K562 (cell line): Measurements from ENCODE around the gene SLC7A6OS. TPM values are rescaled to one million over a fixed set of nuclear protein-coding genes. Genes with fewer than 3 reads are reported as not detected.

Experiments used
- ATAC-seq: fragments of 200-7000 bp; cut with Tn5 transposase; 3 replicates; pipeline ENCODE4 v1.9.1; 2020; ENCODE audit warnings: moderate library complexity
- BruUV-seq: library from RNA; stranded (reverse); fragments of 400-500 nt; replicated peaks from 2 replicates; lab custom pipeline; 2021; lab: Mats Ljungman, UMichigan
- CTCF ChIA-PET: fragments of 300-600 bp; formaldehyde crosslinking; extraction: SDS; loops from one replicate; lab custom pipeline; 2021; ENCODE audit warnings: low intra/inter-chr PET ratio; lab: Yijun Ruan, JAX
- POLR2A ChIA-PET: fragments of 300-600, 350-650 bp; sonication (Branson Sonifier 250); formaldehyde crosslinking; extraction: SDS; loops from one replicate; lab custom pipeline; 2021; ENCODE audit warnings: antibody characterized with exemption, inconsistent platforms; lab: Yijun Ruan, JAX
- DNase-seq, 4 experiments: peaks; one replicate each; pipeline versions ENCODE4 v3.0.0 to v3.0.0-alpha.2; 2011 to 2018; ENCODE audit warnings: low spot score in 3 of 4, mixed read lengths in 3 of 4; ENCODE audit errors: extremely low read depth in 1 of 4
- FAIRE-seq: peaks from 2 replicates; lab custom pipeline; 2011; peaks lifted over from hg19 to GRCh38; lab: Jason Lieb, UNC
- H2AFZ ChIP-seq: 2 replicates; pipeline ENCODE4 v1.6.0; 2011; ENCODE audit warnings: low read depth, low read length, control low read depth, inconsistent platforms
- H3K27ac ChIP-seq: fragments of 200-600 bp; 3 replicates; pipeline ENCODE4 v1.8.0; 2011; ENCODE audit warnings: low read depth, mild to moderate bottlenecking, control low read depth, inconsistent platforms, low read length, moderate library complexity, mixed read lengths; ENCODE audit errors: extremely low read depth
- H3K27me3 ChIP-seq, 2 experiments: fragments of 300-600 bp in 1 of 2; 2 replicates in 1 of 2; 3 replicates in 1 of 2; pipeline versions ENCODE4 v1.6.0 to v1.8.0; 2011; ENCODE audit warnings: inconsistent platforms in 2 of 2, low read length in 2 of 2, mild to moderate bottlenecking in 1 of 2, mixed read lengths in 1 of 2, moderate library complexity in 1 of 2; ENCODE audit not compliant: control insufficient read depth in 2 of 2, insufficient read depth in 2 of 2
- H3K36me3 ChIP-seq: fragments of 300-600 bp; 3 replicates; pipeline ENCODE4 v1.8.0; 2011; ENCODE audit warnings: mild to moderate bottlenecking, low read length, inconsistent platforms; ENCODE audit not compliant: control insufficient read depth, insufficient read depth
- H3K4me1 ChIP-seq, 2 experiments: fragments of 200-600 bp in 1 of 2; replicated peaks in 1 of 2; 2 replicates in 1 of 2; 3 replicates in 1 of 2; pipeline versions ENCODE4 v1.5.1 to v1.8.0; 2011; ENCODE audit warnings: inconsistent platforms in 2 of 2, low read length in 2 of 2, mild to moderate bottlenecking in 1 of 2, mixed read lengths in 1 of 2, moderate library complexity in 1 of 2; ENCODE audit not compliant: control insufficient read depth in 2 of 2, insufficient read depth in 2 of 2
- H3K4me2 ChIP-seq: 2 replicates; pipeline ENCODE4 v1.6.1; 2011; ENCODE audit warnings: low read length, control low read depth, inconsistent platforms, mixed read lengths; ENCODE audit not compliant: insufficient read depth
- H3K4me3 ChIP-seq: fragments of 200-600 bp; sonication (generic), shearing (Covaris generic); 2 replicates; pipeline ENCODE4 v1.5.1; 2016; ENCODE audit warnings: control low read depth, inconsistent platforms
- H3K79me2 ChIP-seq: fragments of 200-600 bp; 3 replicates; pipeline ENCODE4 v1.8.0; 2011; ENCODE audit warnings: low read length, inconsistent platforms; ENCODE audit not compliant: control insufficient read depth, insufficient read depth
- H3K9ac ChIP-seq, 2 experiments: 2 replicates each; pipeline versions ENCODE4 v1.6.0 to v1.6.1; 2011; ENCODE audit warnings: low read depth in 2 of 2, low read length in 2 of 2, control low read depth in 1 of 2, inconsistent platforms in 1 of 2, mild to moderate bottlenecking in 1 of 2, mixed read lengths in 1 of 2; ENCODE audit not compliant: insufficient read depth in 1 of 2
- H3K9me1 ChIP-seq: one replicate; pipeline ENCODE4 v1.6.0; 2011; ENCODE audit warnings: inconsistent platforms, mild to moderate bottlenecking, low read length, moderate library complexity; ENCODE audit not compliant: control insufficient read depth, insufficient read depth
- H3K9me3 ChIP-seq: replicated peaks from 2 replicates; pipeline ENCODE4 v1.5.1; 2011; ENCODE audit warnings: low read depth, low read length, inconsistent platforms; ENCODE audit not compliant: control insufficient read depth, insufficient read depth
- H4K20me1 ChIP-seq: replicated peaks from 2 replicates; pipeline ENCODE4 v1.6.1; 2011; ENCODE audit warnings: low read length, inconsistent platforms, mixed read lengths; ENCODE audit not compliant: control insufficient read depth, insufficient read depth
- E2F1 ChIP-seq: sonication (generic); formaldehyde crosslinking; IDR thresholded peaks from 2 replicates; pipeline ENCODE4 v1.8.1; 2023; ENCODE audit warnings: mild to moderate bottlenecking, missing genetic modification reagents, moderate library complexity
- KLF6 ChIP-seq: fragments of 250-450 bp; sonication (Bioruptor Pico); IDR thresholded peaks from 2 replicates; pipeline ENCODE4 v1.4.0; 2020; ENCODE audit warnings: mild to moderate bottlenecking, moderate library complexity, borderline replicate concordance
- MXI1 ChIP-seq: IDR thresholded peaks from 2 replicates; pipeline ENCODE4 v1.6.1; 2011; ENCODE audit warnings: low read depth, mild to moderate bottlenecking, improper control_type of control experiment, low read length
- PTBP1 ChIP-seq: fragments of 200-400 bp; formaldehyde crosslinking; IDR thresholded peaks from 2 replicates; pipeline ENCODE4 v1.6.1; 2017; ENCODE audit warnings: low read depth, low read length
- SREBF2 ChIP-seq: sonication (generic); formaldehyde crosslinking; IDR thresholded peaks from 2 replicates; pipeline ENCODE4 v1.4.0; 2020; ENCODE audit warnings: mild to moderate bottlenecking, missing genetic modification reagents
- ZBTB43 ChIP-seq: sonication (generic); formaldehyde crosslinking; IDR thresholded peaks from 2 replicates; pipeline ENCODE4 v1.8.0; 2023; ENCODE audit warnings: mild to moderate bottlenecking, missing genetic modification reagents
- ZNF197 ChIP-seq: fragments of 200-800 bp; sonication (Bioruptor generic); IDR thresholded peaks from 2 replicates; pipeline ENCODE4 v1.6.1; 2016; ENCODE audit warnings: low read depth, missing genetic modification characterization, missing compliant biosample characterization
- WGBS: fragments of 100-300 bp; shearing (Covaris generic); methylation state at CpG from one replicate; pipeline ENCODE4 v1.1.6; 2016; ENCODE audit warnings: low coverage, mixed read lengths; ENCODE audit not compliant: insufficient coverage; ENCODE audit errors: missing lambda C conversion rate; 5-methylcytosine and 5-hydroxymethylcytosine counted together
- in situ Hi-C: fragments of 300-500 bp; cut with MboI; formaldehyde crosslinking; loops from 4 replicates; pipeline ENCODE4 v1.15.0; 2018; ENCODE audit warnings: inconsistent platforms, mixed read lengths
- intact Hi-C: fragments of 100-400 bp; cut with micrococcal nuclease; formaldehyde crosslinking; loops from 2 replicates; pipeline ENCODE4 v1.14.2; 2022
- polyA plus RNA-seq, 8 experiments: library from polyadenylated mRNA; depleted of rRNA in 4 of 8; stranded (reverse) in 5 of 8; unstranded in 3 of 8; fragments of >200 nt; fragmentation: Nextera tagmentation in 2 of 8; fragmentation: Illumina TruSeq in 1 of 8; extraction: Ambion mirVana in 2 of 8; extraction: Trizol in 1 of 8; gene quantifications; 2 replicates each; pipeline versions ENCODE4 v1.2.1 to v1.2.3, GENCODE V29; 2011 to 2014; ENCODE audit warnings: inconsistent platforms in 1 of 8, missing spikeins in 1 of 8
- total RNA-seq, 7 experiments: library from RNA; depleted of rRNA in 6 of 7; stranded (reverse); fragments of >200 nt in 6 of 7; fragmentation: Illumina TruSeq in 2 of 7; extraction: Trizol in 2 of 7; gene quantifications; 2 replicates each; pipeline versions ENCODE4 v1.2.1 to v1.2.3, GENCODE V29; 2011 to 2021; ENCODE audit warnings: low replicate concordance in 1 of 7

The SLC7A6OS gene
- total and polyA plus RNA-seq, 9 of the 15 experiments (the other 6 are each of a cell fraction or from before 2014, with no cell fraction given), result 2.7 to 23.6 (median 17.2) TPM

GRCh38 chr16:68291227-68291626, 19.5 kb downstream of the SLC7A6OS start:
- H3K4me3 ChIP-seq, result no peak overlapping the region
- no peaks in the 10 kb centered on the region for H3K9me3 ChIP-seq
- no peak overlapping the region; the same call in 2 of the 3 replicates for H3K27ac ChIP-seq
- POLR2A ChIA-PET, result interaction anchor here (0.6 to 3.4 kb wide), 4 partner anchors 9 to 46 kb away, joined by 3 to 15 read pairs (median 10); partner anchors contain the start of genes PLA2G15, PRMT7 and SLC7A6OS
- no peaks in the 10 kb centered on the region for H3K27me3 ChIP-seq
- no peaks in the 10 kb centered on the region for H3K9me1 ChIP-seq
- CTCF ChIA-PET, result no interaction called here
- peaks cover 7% of the 10 kb centered on the region; the same call in 1 of the 3 replicates for H3K79me2 ChIP-seq
- DNase-seq (no peak), ATAC-seq (no peak), FAIRE-seq (no peak)
- TF ChIP-seq ZNF197, result no peak
- TF ChIP-seq ZBTB43 (CRISPR knock-in tag), result no peak
- no peak for TF ChIP-seq KLF6 (CRISPR knock-in tag)
- no peak for TF ChIP-seq PTBP1
- TF ChIP-seq SREBF2 (CRISPR knock-in tag), result no peak
- no peak for TF ChIP-seq MXI1
- TF ChIP-seq E2F1 (CRISPR knock-in tag), result no peak
- peaks cover 85% of the 10 kb centered on the region for H3K36me3 ChIP-seq
- peaks cover 14 to 22% of the 10 kb centered on the region in 2 experiments for H3K4me1 ChIP-seq
- 88% methylated on average over 4 of the region's 4 CpGs for WGBS
- intact Hi-C loops, result no loop called here
- H3K4me2 ChIP-seq, result no peak overlapping the region
- no peak overlapping the region for H3K9ac ChIP-seq
- no TSS peak for BruUV-seq
- no peak overlapping the region for H2AFZ ChIP-seq
- peaks cover 2% of the 10 kb centered on the region; the same call in 1 of the 2 replicates for H4K20me1 ChIP-seq
- in situ Hi-C loops, result no loop called here
